Fibroblast of lung (primary cell): ENCODE results near the gene CCDC39. TPM values are rescaled to one million over a fixed set of nuclear protein-coding genes. Genes with fewer than 3 reads are reported as not detected.
"Not testable (repeated sequence)": the region's sequence is repeated elsewhere in the genome, so short reads cannot be mapped to it uniquely, and the experiment has no call there.

Experiments
- DNase-seq, 2 donors: peaks; one replicate each; pipeline versions ENCODE4 v3.0.0 to v3.0.0-alpha.2; 2010; ENCODE audit warnings: low read depth in 2 of 2
- H2AFZ ChIP-seq: 2 replicates; pipeline ENCODE4 v1.5.1; 2012; ENCODE audit warnings: low read length, control low read depth, inconsistent platforms
- H3K27ac ChIP-seq: 2 replicates; pipeline ENCODE4 v1.5.1; 2011; ENCODE audit warnings: low read length, control low read depth; ENCODE audit not compliant: insufficient read depth
- H3K27me3 ChIP-seq: 2 replicates; pipeline ENCODE4 v1.5.1; 2011; ENCODE audit warnings: mild to moderate bottlenecking, low read length; ENCODE audit not compliant: control insufficient read depth, insufficient read depth
- H3K36me3 ChIP-seq: 2 replicates; pipeline ENCODE4 v1.5.1; 2011; ENCODE audit warnings: low read length; ENCODE audit not compliant: control insufficient read depth, insufficient read depth
- H3K4me1 ChIP-seq: 2 replicates; pipeline ENCODE4 v1.5.1; 2011; ENCODE audit warnings: low read length; ENCODE audit not compliant: control insufficient read depth, insufficient read depth; ENCODE audit errors: extremely low read depth
- H3K4me2 ChIP-seq: 2 replicates; pipeline ENCODE4 v1.5.1; 2011; ENCODE audit warnings: low read length, control low read depth; ENCODE audit not compliant: insufficient read depth; ENCODE audit errors: extremely low read depth
- H3K4me3 ChIP-seq, 4 experiments: fragments of 200-600 bp in 1 of 4; sonication (generic) in 1 of 4; replicated peaks in 1 of 4; 2 replicates each; pipeline ENCODE4 v1.5.1; 2011 to 2016; ENCODE audit warnings: low read length in 4 of 4, low read depth in 3 of 4, mild to moderate bottlenecking in 3 of 4, control low read depth in 2 of 4, inconsistent platforms in 1 of 4, mixed read lengths in 1 of 4; ENCODE audit not compliant: insufficient read depth in 1 of 4; ENCODE audit errors: control extremely low read depth in 1 of 4
- H3K79me2 ChIP-seq: 2 replicates; pipeline ENCODE4 v1.5.1; 2012; ENCODE audit warnings: mild to moderate bottlenecking, low read length, inconsistent platforms; ENCODE audit not compliant: control insufficient read depth, insufficient read depth
- H3K9ac ChIP-seq: 2 replicates; pipeline ENCODE4 v1.5.1; 2011; ENCODE audit warnings: mild to moderate bottlenecking, low read length, control low read depth; ENCODE audit not compliant: insufficient read depth
- H3K9me3 ChIP-seq: 2 replicates; pipeline ENCODE4 v1.5.1; 2012; ENCODE audit warnings: low read depth, low read length; ENCODE audit not compliant: control insufficient read depth, insufficient read depth
- H4K20me1 ChIP-seq: 2 replicates; pipeline ENCODE4 v1.5.1; 2011; ENCODE audit warnings: low read length; ENCODE audit not compliant: control insufficient read depth, insufficient read depth; ENCODE audit errors: extremely low read depth
- CTCF ChIP-seq, 2 donors: IDR thresholded peaks in 1 of 2; conservative IDR thresholded peaks in 1 of 2; 1 replicate in 1 of 2; 2 replicates in 1 of 2; pipeline ENCODE4 v1.5.1; 2011 to 2012; ENCODE audit warnings: low read length in 2 of 2, control low read depth in 1 of 2, inconsistent platforms in 1 of 2, low read depth in 1 of 2, mild to moderate bottlenecking in 1 of 2
- EZH2 ChIP-seq: IDR thresholded peaks from 2 replicates; pipeline ENCODE4 v1.5.1; 2012; ENCODE audit warnings: low read length, control low read depth, mild to moderate bottlenecking; ENCODE audit errors: missing control alignments
- polyA plus RNA-seq, 2 donors: library from polyadenylated mRNA; depleted of rRNA in 1 of 2; stranded (reverse) in 1 of 2; unstranded in 1 of 2; fragments of >200 nt; gene quantifications; 2 replicates each; pipeline ENCODE4 v1.2.1, GENCODE V29; 2011 to 2012; ENCODE audit warnings: missing spikeins in 1 of 2
- total RNA-seq: library from RNA; depleted of rRNA; stranded (reverse); fragments of >200 nt; gene quantifications from 2 replicates; pipeline ENCODE4 v1.2.1, GENCODE V29; 2014

The CCDC39 gene
- total and polyA plus RNA-seq, 2 donors (not counting 1 experiment from before 2014, with no cell fraction given), result under 0.01 TPM; not detected in 1

DNA sequence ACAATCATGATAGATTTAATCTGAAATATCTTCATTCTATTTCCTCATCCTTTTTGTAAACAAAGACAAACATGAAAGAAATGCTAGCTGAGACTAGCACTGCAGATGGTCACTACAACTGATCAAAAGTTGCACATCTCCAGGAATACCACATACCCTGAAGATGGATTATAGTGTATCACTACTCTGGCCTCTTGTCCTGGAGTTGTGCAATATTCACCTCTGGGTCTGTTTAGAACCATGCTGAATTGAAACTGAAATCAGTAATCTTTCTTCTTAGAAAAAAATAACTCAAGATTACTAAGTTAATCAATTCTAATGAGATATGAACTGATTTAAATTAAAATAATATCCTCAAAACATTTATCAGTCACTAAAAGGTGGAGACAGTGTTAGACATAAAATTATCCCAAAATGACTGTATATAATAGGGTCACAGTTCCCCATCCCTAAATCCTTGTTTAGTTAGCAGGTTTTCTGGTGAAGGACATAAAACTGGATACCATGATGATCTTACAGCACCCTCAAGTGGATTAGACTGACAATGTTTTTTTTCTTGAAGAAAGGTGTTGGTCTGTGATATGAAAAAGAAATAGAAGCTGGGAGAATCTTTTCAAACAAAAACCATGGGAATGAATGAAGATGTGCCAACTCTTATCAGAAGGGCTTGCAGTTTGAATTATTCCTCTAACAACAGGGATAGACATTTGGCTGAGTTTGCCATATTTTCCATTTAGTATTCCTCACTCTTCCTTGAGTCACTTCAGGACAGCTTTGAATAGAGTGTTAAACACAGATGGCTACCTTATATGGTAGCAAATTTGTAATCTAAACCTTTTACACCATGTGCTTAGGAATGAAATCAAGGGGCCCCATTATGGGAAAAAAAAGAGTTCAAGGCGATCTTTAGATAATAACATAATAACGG is 84.4 kb downstream of the CCDC39 start:
- no peak overlapping the region for H3K4me2 ChIP-seq
- no peaks in the 10 kb centered on the region for H3K9me3 ChIP-seq
- no peak for TF ChIP-seq EZH2
- peak; percentile 37 to 45 for TF ChIP-seq CTCF (conservative IDR thresholded peaks at IDR 0.05 in 1 of 2, IDR thresholded peaks at IDR 0.05 in 1 of 2; ENCODE audit: low read depth in 1 of 2, low read length in 2 of 2)
- no peak overlapping the region for H3K27ac ChIP-seq
- H3K4me1 ChIP-seq, result no peaks in the 10 kb centered on the region
- H2AFZ ChIP-seq, result no peak overlapping the region
- H3K9ac ChIP-seq, result no peak overlapping the region
- peak; percentile 47 to 55 for DNase-seq
- H3K79me2 ChIP-seq, result no peaks in the 10 kb centered on the region
- H3K4me3 ChIP-seq, result no peak overlapping the region
- H3K27me3 ChIP-seq, result no peaks in the 10 kb centered on the region
- no peaks in the 10 kb centered on the region for H4K20me1 ChIP-seq
- no peaks in the 10 kb centered on the region for H3K36me3 ChIP-seq

- H3K27ac ChIP-seq, H3K9ac ChIP-seq, H2AFZ ChIP-seq, H3K4me3 ChIP-seq, DNase-seq, H3K9me3 ChIP-seq, H3K79me2 ChIP-seq, H3K4me1 ChIP-seq, H3K36me3 ChIP-seq, H3K27me3 ChIP-seq, H3K4me2 ChIP-seq, H4K20me1 ChIP-seq: not testable (repeated sequence)
Measured at GRCh38 chr3:180593631-180594030, 85.7 kb downstream of the CCDC39 start.

GRCh38 chr3:180590396-180590795 is 88.9 kb downstream of the CCDC39 start:
- TF ChIP-seq CTCF (conservative IDR thresholded peaks at IDR 0.05 in 1 of 2, IDR thresholded peaks at IDR 0.05 in 1 of 2; ENCODE audit: low read depth in 1 of 2, low read length in 2 of 2) (no peak), EZH2 (no peak)
- Histone ChIP-seq H3K9ac (no peak overlapping the region), H4K20me1 (no peaks in the 10 kb centered on the region), H3K79me2 (no peaks in the 10 kb centered on the region), H2AFZ (no peak overlapping the region), H3K27me3 (no peaks in the 10 kb centered on the region), H3K4me1 (no peaks in the 10 kb centered on the region), H3K9me3 (no peaks in the 10 kb centered on the region), H3K4me3 (no peak overlapping the region), H3K36me3 (no peaks in the 10 kb centered on the region), H3K4me2 (no peak overlapping the region), H3K27ac (no peak overlapping the region)
- no peak for DNase-seq
